GM19025 (cell line): ENCODE results near the gene PREX1.

Source experiments
- ATAC-seq: cut with Tn5 transposase; IDR thresholded peaks from one replicate; pipeline ENCODE4 v1.9.1; 2021; ENCODE audit warnings: mild to moderate bottlenecking, low read depth, moderate library complexity; ENCODE audit not compliant: unreplicated experiment

The PREX1 gene

GRCh38 chr20:48738399-48739304, 89.1 kb downstream of the PREX1 start:
- ATAC-seq = peak; percentile 62

DNA sequence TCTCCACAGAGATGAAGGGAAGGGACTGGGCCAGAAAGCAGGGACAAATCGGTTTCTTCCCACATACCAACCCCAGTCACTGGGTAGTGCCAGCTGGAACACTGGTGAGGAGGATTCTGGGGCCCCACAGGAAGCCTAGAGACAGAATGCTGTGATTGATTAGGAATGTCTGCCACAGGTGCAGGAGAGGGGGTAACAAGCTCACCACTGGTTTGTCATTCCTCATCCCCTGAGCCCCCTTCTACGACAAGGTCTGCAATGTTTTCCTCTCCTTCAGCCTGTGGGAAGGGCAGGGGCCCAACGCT, 89.8 kb downstream of the PREX1 start:
- no peak for ATAC-seq

GRCh38 chr20:48737434-48738093, 90.2 kb downstream of the PREX1 start:
- no peak for ATAC-seq

DNA sequence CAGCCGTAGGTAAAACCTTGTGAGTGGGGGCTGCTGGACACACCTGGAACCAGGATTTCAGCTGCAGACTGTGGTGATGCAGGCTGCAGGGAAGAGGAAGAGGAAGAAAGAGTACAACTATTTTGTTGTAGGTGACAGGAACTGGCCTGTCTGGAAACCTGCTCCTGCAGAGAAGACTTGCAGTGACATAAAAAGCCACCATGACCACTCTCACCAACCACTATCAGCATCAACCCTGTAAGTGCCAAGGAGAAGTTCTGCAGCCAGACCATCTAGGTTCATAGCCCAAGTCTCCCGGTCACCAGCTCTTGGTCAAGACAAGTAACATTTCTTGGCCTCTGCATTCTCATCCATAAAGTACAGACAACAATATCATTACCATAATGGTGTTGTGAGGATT, 91.2 kb downstream of the PREX1 start:
- no peak for ATAC-seq

DNA sequence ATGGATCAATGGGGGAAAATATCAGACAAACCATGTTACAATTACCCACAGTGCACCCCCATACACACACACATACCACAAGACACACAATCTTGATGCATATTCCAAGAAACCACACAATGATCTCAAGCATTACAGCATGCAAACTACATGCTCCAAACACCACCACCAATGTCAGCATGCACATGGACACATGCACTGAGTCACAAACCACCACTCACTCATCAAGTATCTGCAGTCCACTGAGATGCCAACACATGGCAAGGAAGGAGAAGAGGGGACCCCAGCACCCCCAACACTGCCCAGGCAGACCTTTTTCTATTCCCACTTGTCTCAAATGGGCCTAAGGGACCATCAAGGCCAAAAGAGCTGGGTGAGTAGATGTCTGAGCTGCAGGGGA, 91.6 kb downstream of the PREX1 start:
- no peak for ATAC-seq

DNA sequence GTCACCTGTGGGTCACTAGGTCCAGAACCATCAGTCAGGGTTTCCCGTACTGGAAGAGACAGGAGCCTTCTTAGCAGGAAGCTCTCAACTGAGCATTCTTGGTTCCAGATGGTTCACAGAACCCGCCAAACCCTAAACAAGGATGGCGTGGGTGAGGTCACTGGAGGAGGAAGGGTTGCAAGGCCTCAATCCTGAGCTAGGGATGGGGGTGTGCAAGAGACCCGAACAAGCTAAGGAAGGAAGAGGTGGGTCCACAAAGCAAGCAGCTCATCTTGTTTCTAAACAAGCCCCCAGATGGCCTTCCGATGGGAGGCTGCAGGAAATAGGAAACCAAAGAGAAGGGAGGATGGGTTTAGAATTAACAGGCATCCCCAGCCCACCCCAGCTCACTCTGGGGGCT, 92.7 kb downstream of the PREX1 start:
- no peak for ATAC-seq

GRCh38 chr20:48734104-48734749, 93.6 kb downstream of the PREX1 start:
- ATAC-seq = no peak

DNA sequence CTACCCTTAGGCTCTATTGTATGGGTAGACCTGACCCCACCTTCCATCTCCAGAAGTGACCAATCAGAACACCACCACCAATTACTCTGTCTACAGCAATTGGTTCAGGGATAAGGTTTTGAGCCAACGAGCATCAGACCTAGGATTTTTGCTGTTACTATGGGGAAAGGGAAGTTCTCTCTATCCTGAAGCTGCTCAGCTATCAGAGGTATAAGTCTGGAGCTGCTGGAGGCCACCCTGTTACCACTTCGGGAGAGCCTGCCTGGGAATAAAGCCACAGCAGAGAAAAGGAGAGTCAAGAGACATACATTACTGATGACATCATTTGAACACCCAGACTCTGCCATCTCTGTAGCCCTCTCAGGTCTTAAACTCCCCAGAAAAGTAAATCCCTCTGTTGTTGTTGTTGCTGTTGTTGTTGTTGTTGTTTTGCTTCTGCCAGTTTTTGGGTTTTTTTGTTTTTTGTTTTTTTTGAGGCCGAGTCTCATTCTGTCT, 94.5 kb downstream of the PREX1 start:
- ATAC-seq = no peak

GRCh38 chr20:48732081-48732829, 95.5 kb downstream of the PREX1 start:
- ATAC-seq = no peak

DNA sequence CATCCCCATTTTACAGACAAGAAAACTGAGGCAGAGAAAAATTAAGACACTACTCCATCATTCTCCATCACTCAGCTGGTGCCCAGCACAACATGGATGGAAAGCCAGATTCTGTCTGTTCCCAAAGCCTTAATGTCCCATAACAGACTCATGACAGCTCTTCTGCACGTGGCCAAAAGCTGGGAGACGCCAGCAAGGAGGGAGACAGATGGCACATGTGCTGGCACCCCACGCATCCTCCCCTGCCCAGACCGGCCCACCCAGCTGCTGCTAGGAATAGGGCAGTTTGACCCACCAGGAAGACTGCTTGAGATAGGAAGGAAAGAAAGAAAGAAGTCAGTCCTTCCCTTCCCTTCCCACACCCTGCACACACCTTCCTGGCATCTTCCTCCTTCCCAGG, 96.3 kb downstream of the PREX1 start:
- ATAC-seq = no peak

- no peak for ATAC-seq
Observed at GRCh38 chr20:48730977-48731376, 96.8 kb downstream of the PREX1 start.

DNA sequence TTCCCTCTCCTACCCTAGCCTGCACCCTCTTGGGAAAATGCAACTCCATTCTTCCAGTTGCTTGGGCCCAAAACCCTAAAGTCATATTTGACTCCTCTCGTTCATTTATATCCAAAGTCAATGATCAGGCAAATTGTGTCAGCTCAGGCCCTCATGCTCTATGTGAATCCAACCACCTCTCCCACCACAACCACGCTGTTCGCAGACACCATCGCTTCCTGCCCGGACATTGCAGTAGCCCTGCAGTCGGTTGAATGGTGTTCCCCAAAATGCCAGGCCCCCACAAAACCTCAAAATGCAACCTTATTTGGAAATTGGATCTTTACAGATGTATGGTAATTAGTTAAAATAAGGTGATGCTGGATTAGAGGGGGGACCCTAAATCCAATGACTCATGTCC, 98.3 kb downstream of the PREX1 start:
- no peak for ATAC-seq

DNA sequence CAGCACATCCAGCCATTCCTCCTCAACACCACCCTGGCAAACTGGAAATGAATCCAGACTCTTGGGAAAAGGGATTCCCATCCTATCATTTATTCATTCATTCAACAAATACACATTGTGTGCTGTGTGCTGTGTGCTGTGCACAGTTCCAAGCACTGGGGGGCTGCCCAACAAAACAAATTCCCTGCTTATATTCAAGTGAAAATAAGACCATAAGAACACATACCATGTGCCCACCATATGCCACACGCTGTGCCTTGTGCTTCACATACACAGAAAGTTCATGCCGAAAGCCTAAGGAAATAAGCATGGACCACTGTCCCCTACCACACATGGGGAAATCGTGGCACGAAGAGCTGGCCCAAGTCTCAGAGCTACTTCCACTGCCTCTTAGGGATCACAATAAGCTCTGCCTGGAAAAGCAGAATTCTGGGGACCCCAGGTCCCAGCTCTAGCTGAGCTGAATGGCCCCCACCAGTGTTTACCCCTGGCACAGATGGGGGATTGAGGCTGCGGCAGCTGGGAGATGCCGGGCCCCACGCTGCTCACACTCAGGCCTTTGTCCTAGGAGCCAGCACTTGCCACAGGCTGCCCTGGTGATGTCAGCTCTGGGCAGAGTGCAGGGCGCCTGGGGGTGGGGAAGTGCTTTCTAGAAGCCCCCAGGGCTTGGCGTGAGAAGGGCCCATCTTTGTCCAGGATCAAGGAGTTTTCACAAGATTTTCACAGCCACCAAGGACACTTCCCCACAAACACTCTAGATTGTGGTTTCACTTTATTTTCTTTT, 99.6 kb downstream of the PREX1 start:
- ATAC-seq = no peak

DNA sequence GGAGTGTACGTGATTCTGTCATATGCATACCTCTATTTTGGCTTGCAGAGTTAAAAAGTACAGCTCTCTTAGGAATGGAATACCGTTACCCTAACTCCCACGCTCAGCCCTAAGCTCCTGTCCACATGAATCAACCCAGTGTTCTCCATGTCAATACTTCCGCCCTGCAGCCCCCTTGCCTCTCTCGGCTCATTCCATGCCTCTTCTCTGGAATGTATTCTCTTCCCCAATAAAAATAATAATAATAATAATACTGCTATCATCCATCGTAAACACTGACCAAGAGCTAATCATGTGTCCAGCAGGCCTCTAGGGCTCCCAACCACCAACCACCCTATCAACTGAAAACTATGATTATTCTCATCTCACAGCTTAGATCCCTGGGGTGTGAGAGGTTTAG, 100.6 kb downstream of the PREX1 start:
- ATAC-seq = no peak

DNA sequence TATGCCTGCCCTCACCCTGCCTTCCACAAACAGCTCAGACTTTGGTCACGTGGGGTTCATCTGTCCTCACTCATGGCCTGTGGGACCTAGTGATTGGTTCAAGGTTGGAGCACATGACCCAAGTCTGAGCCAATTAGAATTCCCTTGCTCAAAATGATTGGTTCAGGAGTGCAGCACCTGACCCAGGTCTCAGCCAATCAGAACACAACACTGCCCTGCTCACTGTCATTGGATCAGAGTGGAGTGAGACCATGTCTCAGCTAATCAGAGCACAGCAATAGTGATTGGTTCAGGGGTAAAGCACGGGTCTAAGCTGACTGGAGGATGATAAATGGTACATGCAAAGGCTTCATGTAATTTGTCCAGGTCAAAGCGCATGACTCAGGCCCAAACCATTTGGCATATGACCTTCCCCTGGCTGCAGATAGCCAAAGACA, 102.2 kb downstream of the PREX1 start:
- no peak for ATAC-seq

DNA sequence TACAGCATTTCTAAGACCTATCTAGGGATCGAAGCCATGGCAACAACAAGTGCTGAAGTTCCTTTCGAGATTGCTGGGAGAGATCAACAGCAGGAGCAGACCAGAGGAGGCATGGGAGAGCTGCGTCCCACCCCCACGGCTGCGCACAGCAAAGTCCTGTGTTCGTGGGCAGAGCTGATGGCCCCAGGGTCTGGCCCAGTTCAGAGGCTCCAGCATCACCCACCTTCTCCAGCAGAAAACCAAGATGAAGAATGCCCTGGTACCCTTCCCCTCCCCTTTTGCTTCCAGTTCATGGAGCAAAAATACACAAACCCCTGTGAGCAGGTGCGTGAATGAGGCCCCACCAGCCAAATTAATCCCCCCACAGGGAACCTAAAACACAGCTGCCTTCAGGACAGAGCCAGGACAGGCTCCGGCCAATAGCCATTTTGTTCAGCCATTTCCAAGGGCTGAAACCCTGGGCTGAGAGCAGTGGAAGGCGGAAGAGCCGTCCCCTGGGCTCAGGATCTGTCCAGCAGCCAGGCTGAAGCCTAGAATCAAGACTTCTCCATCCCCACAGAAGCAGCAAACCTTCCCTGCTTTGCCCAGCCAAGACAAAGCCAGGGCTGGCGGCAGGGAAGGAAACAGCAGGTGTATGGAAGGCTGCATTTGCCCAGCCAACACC, 102.8 kb downstream of the PREX1 start:
- no peak for ATAC-seq

DNA sequence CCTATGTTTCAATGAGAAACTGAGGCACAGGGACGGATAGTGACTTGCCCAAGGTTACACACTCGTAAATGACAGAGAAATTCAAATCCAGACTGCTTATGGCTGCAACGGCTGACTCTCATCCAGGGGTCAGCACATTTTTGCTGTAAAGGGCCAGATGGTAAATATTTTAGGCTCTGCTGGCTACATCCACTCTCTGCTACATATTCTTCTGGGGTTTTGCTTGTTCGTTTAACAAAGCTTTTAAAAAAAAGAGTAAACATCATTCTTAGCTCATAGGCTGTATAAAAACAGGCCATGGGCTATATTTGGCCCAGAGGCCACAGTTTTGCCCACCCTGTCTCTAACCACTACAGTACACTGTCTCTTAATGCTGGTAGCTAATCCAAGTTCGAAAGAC, 103.4 kb downstream of the PREX1 start:
- ATAC-seq = no peak

DNA sequence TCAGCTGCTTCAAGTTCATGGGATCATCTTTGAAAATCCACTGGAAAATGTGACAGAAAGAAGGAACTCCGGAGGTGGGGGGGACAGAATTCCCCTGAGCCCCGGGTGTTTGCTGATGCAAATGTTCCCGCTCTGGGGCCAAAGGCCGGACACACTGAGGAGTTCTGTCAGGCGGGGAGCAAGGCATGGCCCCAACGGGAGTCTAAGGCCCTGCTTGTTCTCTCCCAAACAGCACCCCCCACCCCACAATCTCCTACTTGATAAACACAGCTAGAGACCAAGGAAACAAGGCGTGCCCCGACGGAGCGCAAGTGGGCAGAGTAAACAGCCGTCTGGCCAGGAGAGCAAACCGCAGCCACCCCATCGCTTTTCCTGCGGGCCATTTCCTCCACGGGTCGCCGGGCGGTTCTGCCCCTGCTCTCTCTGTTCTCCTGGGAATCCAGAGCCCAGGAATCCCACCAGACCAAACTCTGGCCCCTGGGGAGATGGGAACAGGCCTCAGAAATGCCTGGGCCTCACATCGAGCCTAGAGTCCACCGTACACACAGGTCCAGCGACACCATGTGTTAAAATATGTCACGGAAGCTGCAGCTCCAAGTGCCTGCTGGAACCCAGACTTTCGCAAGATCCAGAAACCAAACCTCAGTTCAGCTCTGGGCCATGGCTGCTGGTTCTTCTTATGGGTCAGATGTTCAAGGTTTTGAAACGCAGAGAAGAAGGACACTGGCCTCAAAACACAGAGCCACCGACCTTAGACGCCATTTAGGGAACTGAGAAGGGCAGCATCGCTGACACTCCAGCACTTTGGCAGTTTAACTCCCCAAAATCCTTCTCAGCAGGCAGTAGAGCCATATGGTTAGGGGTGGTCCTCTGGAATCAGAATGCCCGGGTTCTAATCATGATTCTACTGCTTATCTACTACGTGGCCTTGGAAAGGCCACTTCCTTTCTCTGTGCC, 104.2 kb downstream of the PREX1 start:
- ATAC-seq = no peak
